HG02610 (cell line): ENCODE measurements around the gene TAGLN2.
"Not testable (repeated sequence)": the region's sequence is repeated elsewhere in the genome, so short reads cannot be mapped to it uniquely, and the experiment has no call there.

Experiments
- ATAC-seq: cut with Tn5 transposase; IDR thresholded peaks from one replicate; pipeline ENCODE4 v1.9.1; 2021; ENCODE audit warnings: mild to moderate bottlenecking, moderate library complexity; ENCODE audit not compliant: unreplicated experiment

Gene TAGLN2

DNA sequence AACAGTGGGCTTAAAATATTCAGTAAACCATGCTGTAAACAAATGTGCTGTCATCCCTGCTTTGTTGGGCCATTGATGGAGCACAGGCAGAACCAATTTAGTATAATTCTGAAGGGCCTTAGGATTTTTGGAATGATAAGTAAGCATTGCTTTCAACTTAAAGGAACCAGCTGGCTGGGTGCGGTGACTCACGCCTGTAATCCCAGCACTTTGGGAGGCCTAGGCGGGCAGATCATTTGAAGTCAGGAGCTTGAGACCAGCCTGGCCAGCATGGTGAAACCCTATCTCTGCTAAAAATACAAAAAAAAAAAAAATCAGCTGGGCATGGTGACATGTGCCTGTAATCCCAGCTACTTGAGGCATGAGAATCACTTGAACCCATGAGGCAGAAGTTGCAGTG is 21.3 kb downstream of the TAGLN2 start:
- not testable (repeated sequence) for ATAC-seq

- no peak for ATAC-seq
Observed at GRCh38 chr1:159902541-159902940, 22.8 kb downstream of the TAGLN2 start.

DNA sequence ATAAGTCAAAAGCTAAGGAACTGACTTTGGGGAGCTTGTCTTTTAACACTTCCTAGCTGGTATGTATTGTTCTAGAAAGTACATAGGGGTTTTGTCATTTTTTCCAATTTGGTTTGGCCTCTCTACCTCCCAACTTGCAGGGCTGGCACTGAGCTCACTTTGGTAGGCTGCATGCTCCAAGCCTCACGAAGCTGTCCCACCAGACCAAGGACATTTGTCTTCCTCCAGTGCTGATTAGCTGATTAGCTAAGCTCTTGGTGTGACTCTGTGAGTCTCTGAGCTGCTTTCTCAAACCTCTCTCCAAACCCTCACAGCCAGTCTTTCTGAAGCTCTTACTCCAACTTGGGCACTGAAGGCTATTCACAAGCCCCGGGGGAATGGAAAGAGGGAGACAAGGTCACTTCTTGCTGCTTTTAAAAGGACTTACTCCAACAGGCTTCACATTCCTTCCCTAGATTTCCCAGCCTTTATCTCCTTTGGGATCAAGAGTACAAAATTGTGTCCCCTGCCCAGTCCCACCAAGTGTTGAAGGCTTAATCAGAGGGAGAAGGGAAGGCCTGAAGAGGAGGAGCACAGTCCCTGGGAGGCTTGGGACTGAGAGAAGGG is 24.4 kb downstream of the TAGLN2 start:
- ATAC-seq, result no peak

GRCh38 chr1:159900086-159900680 is 25.1 kb downstream of the TAGLN2 start, which contains the start of gene CFAP45:
Gene CFAP45 (minus strand): TSS chr1:159900165. CDS start chr1:159900098, 67 bp downstream.
- no peak for ATAC-seq

DNA sequence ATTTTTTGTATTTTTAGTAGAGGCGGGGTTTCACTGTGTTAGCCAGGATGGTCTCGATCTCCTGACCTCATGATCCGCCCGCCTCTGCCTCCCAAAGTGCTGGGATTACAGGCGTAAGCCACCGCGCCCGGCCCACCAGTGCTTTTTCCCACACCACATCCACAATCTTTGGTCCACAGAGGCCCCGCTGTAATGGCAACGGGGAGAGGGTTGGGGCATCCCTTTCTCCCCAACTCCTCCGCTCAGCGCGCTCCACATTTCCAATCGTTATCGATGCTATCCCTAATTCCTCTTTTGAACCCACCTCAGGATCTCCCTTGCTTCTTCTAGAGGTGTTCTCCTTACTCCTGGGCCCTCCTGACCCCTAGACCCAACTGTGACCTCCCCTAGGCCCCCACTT is 25.7 kb downstream of the TAGLN2 start:
- not testable (repeated sequence) for ATAC-seq

DNA sequence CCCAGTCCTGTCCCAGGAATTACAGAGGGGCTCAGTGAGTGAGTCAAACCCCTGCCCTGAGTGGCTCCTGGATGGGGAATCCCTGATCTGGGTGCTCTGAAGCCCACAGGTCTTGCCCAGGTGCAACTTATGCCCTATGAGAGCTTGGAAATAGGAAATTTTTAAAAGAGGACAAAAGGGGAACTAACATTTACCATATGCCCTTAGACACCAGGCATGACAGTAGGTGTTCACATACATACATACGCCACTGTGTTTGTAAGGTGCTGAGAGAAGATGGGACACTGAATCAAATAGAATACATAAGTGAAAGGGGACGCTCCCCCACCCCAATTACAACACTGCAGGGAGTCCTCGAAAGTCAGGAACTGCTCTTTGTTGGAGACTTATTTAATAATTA is 26.8 kb downstream of the TAGLN2 start:
- no peak for ATAC-seq

- ATAC-seq, result no peak
Observed at GRCh38 chr1:159897962-159898361, 27.3 kb downstream of the TAGLN2 start.

- ATAC-seq, result no peak
Observed at GRCh38 chr1:159896546-159896930, 28.8 kb downstream of the TAGLN2 start.

- no peak for ATAC-seq
Observed at GRCh38 chr1:159895836-159896545, 29.3 kb downstream of the TAGLN2 start.

GRCh38 chr1:159895286-159895685 is 30.0 kb downstream of the TAGLN2 start:
- no peak for ATAC-seq

DNA sequence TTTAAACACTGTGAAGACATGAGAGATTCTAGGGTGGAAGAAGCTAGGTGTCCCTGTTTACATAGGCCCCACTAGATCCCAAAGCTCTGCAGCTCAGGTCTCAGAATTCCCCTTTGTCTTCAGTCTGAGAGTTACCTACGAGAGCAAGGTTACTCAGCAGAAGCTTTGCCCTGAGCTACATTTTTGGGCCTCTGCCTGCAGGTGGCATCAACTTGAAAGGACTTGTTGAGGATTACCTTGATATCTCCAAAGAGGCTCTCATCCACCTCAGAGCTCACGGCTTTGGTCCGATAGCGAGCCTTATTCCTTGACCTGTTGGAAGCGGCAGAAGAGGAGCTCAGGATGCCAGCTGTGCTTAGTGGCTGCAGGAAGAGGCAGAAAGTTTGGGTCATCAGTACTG is 32.4 kb downstream of the TAGLN2 start:
- no peak for ATAC-seq

GRCh38 chr1:159891275-159892157 is 33.8 kb downstream of the TAGLN2 start:
- peak; percentile 55 for ATAC-seq

- ATAC-seq, result no peak
Observed at GRCh38 chr1:159890390-159890789, 34.9 kb downstream of the TAGLN2 start.

GRCh38 chr1:159889821-159890252 is 35.5 kb downstream of the TAGLN2 start:
- peak; percentile 93 for ATAC-seq

DNA sequence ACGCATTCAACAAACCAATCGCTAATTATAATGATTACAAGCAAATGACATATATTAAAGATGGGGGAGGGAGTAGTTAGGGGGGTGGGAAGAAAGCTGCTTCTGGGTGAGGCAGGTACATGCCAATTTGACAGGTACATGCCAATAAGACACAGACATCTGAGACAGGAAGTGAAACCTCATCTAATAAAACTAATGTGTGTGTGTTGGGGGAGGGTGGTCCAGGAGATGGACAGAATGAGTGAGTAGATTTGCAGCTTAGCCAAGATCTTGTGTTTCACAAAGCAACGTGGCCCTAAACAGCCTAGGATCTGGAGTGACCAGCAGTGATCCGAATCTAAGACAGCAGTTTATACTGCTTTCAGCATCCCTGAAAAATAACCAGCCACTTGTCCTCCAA is 36.1 kb downstream of the TAGLN2 start:
- no peak for ATAC-seq

- no peak for ATAC-seq
Observed at GRCh38 chr1:159884296-159884695, 41.0 kb downstream of the TAGLN2 start.

DNA sequence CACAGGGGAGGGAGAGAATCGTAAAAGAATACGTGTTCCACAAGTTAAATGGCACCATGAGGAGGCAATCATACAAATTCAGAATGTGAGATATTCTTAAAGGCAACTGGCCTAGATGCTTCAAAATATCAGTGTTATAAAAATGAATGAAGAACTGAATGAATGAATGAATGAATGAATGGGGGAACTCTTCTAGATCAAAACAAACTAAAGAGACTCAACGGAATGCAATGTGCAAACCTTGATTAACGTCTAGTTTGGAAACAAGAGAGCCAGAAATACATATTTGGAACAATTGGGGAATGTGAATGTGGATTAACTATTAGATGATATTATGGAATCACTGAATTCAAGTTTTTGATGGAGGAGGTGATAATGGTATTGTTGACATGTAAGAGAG is 42.2 kb downstream of the TAGLN2 start:
- ATAC-seq, result no peak

DNA sequence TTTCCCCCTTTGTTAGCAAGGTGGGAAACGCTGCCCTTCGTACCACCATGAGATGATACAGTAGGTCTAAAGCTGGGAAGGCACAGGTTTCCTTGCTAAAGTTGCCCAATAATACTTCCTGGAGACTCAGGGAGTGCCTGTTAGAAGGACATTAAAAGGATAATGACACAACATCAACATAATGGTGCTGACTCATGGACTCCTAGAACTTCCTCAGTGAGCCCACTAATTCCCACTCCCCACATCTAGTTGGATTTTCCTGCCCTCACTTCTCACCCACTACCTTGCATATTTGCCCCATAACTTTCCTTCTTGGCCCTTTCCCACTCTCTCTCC is 42.8 kb downstream of the TAGLN2 start:
- no peak for ATAC-seq

- no peak for ATAC-seq
Observed at GRCh38 chr1:159881622-159882526, 43.4 kb downstream of the TAGLN2 start.

DNA sequence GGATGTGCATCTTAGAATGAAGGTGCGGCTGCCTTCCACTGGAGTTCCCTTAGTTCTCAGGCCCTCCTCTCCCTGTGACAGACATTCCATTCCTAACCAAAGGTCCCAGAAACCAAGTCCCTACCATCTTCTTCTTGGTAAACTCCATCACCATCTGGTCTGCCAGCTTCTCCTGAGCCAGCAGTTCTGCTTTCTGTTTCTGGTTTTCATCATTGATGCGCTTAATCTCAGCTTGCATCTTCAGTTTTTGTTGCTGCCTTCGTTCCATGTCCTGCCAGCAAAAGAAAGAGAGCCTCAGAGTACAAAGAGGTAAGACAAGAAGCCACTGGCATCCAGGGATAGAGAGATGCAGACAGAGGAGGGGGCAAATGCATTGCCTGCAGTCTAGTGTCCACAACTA is 44.9 kb downstream of the TAGLN2 start:
- no peak for ATAC-seq
